RWPE2 (cell line): ENCODE data around the gene TACC2.
"Not testable (repeated sequence)": the region's sequence is repeated elsewhere in the genome, so short reads cannot be mapped to it uniquely, and the experiment has no call there.

Source experiments
- ATAC-seq: fragments of 200-7000 bp; cut with Tn5 transposase; 3 replicates; pipeline ENCODE4 v1.9.1; 2021; ENCODE audit warnings: low read depth
- DNase-seq: peaks from one replicate; pipeline ENCODE4 v3.0.0-alpha.2; 2020; ENCODE audit warnings: low spot score
- H3K27ac ChIP-seq: fragments of 450-650 bp; 2 replicates; pipeline ENCODE4 v1.5.1; 2017; ENCODE audit warnings: mild to moderate bottlenecking; ENCODE audit not compliant: poor library complexity, severe bottlenecking
- H3K27me3 ChIP-seq: fragments of 250-450 bp; sonication (Bioruptor Pico); 2 replicates; pipeline ENCODE4 v1.5.1; 2021; ENCODE audit warnings: mild to moderate bottlenecking, moderate library complexity; ENCODE audit not compliant: insufficient read depth, poor library complexity, severe bottlenecking
- H3K36me3 ChIP-seq: fragments of 250-450 bp; sonication (Bioruptor Pico); 2 replicates; pipeline ENCODE4 v1.5.1; 2020; ENCODE audit warnings: low read depth, mild to moderate bottlenecking, moderate library complexity
- H3K4me1 ChIP-seq: fragments of 250-450 bp; sonication (Bioruptor Pico); 2 replicates; pipeline ENCODE4 v1.5.1; 2021; ENCODE audit warnings: mild to moderate bottlenecking, moderate library complexity; ENCODE audit not compliant: insufficient read depth, poor library complexity, severe bottlenecking
- H3K4me3 ChIP-seq: fragments of 250-450 bp; sonication (Bioruptor Pico); 2 replicates; pipeline ENCODE4 v1.5.1; 2021; ENCODE audit warnings: mild to moderate bottlenecking, moderate library complexity; ENCODE audit not compliant: severe bottlenecking
- H3K9me3 ChIP-seq: fragments of 250-450 bp; sonication (Bioruptor Pico); 2 replicates; pipeline ENCODE4 v1.5.1; 2021; ENCODE audit warnings: mild to moderate bottlenecking, moderate library complexity; ENCODE audit not compliant: severe bottlenecking
- CTCF ChIP-seq: fragments of 450-650 bp; IDR thresholded peaks from one replicate; pipeline ENCODE4 v1.5.1; 2017; ENCODE audit warnings: mild to moderate bottlenecking, moderate library complexity; ENCODE audit not compliant: poor library complexity, severe bottlenecking

The TACC2 gene

GRCh38 chr10:122019414-122019975 is 30.5 kb downstream of the TACC2 start:
- TF ChIP-seq CTCF, result no peak
- DNase-seq (peak; percentile 73), ATAC-seq (peak; percentile 95)
- Histone ChIP-seq H3K27me3 (no peaks in the 10 kb centered on the region), H3K9me3 (no peaks in the 10 kb centered on the region), H3K4me1 (peaks cover 16% of the 10 kb centered on the region), H3K4me3 (peak overlapping the region; percentile 14), H3K36me3 (no peaks in the 10 kb centered on the region), H3K27ac (no peak overlapping the region)

- TF ChIP-seq CTCF, result no peak
- Histone ChIP-seq H3K4me3 (no peak overlapping the region), H3K27ac (no peak overlapping the region), H3K9me3 (no peaks in the 10 kb centered on the region), H3K27me3 (no peaks in the 10 kb centered on the region), H3K36me3 (no peaks in the 10 kb centered on the region), H3K4me1 (peaks cover 16% of the 10 kb centered on the region)
- no peak for DNase-seq
- ATAC-seq, result no peak
Measured at GRCh38 chr10:122020226-122020625, 31.3 kb downstream of the TACC2 start.

GRCh38 chr10:122021379-122021778 is 32.4 kb downstream of the TACC2 start:
- no peak for TF ChIP-seq CTCF
- H3K4me1 ChIP-seq, result peaks cover 16% of the 10 kb centered on the region
- no peak overlapping the region for H3K27ac ChIP-seq
- H3K36me3 ChIP-seq, result no peaks in the 10 kb centered on the region
- no peaks in the 10 kb centered on the region for H3K27me3 ChIP-seq
- H3K4me3 ChIP-seq, result no peak overlapping the region
- no peaks in the 10 kb centered on the region for H3K9me3 ChIP-seq
- no peak for DNase-seq
- no peak for ATAC-seq

GRCh38 chr10:122021828-122022227 is 32.9 kb downstream of the TACC2 start:
- TF ChIP-seq CTCF, result no peak
- H3K27ac ChIP-seq, result no peak overlapping the region
- no peaks in the 10 kb centered on the region for H3K27me3 ChIP-seq
- H3K4me1 ChIP-seq, result peaks cover 16% of the 10 kb centered on the region
- no peaks in the 10 kb centered on the region for H3K9me3 ChIP-seq
- ATAC-seq, result no peak
- H3K4me3 ChIP-seq, result no peak overlapping the region
- DNase-seq, result no peak
- H3K36me3 ChIP-seq, result no peaks in the 10 kb centered on the region

GRCh38 chr10:122022276-122022675 is 33.3 kb downstream of the TACC2 start:
- DNase-seq (no peak), ATAC-seq (no peak)
- Histone ChIP-seq H3K4me3 (no peak overlapping the region), H3K4me1 (peaks cover 16% of the 10 kb centered on the region), H3K36me3 (no peaks in the 10 kb centered on the region), H3K27me3 (no peaks in the 10 kb centered on the region), H3K27ac (no peak overlapping the region), H3K9me3 (no peaks in the 10 kb centered on the region)
- no peak for TF ChIP-seq CTCF

- H3K4me3 ChIP-seq, H3K36me3 ChIP-seq, DNase-seq, H3K27ac ChIP-seq, ATAC-seq, H3K27me3 ChIP-seq, H3K9me3 ChIP-seq: not testable (repeated sequence)
- peaks cover 15% of the 10 kb centered on the region for H3K4me1 ChIP-seq
Measured at GRCh38 chr10:122023257-122023656, 34.3 kb downstream of the TACC2 start.
